ENCODE data around the gene TBK1. TPM values are rescaled to one million over a fixed set of nuclear protein-coding genes. Genes with fewer than 3 reads are reported as not detected.

Gene TBK1
- total RNA-seq, 1 donor = 32.1 TPM

DNA sequence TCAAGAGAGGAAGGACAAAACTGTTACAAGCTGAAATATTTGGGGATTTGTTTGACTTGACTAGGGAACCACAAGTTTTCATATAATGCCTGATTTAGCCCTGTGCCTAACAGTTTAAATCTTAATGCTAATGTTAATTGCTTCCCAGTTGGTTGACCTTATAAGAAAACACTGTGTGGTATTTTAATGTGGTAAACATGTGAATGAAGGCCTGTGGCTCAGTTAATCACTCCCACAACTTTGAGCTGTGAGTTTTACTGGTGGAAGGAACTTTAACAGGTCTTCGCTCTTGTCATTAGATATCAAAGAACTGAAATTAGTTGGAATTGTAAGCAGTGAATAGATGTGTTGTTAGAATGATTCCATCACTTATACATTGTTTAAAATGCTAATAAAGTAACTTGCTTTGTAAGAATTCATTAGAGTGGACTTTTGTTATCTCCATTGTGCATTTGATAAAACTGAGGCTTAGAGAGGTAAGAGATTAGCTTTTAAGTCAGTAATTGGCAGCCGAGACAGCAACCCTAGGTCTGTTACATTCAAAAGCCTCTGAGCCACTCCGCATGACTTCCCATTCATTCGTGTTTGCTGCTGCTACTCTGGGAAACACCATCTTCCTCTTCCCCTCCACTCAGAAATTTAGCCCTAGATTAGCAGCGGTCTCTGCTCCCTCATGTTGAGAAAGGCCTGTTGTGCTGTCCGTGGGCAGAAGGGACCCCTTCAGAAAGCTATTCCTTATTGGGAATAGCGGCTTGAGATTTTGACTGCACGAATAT lies 1.0 kb upstream of the TBK1 start:
- TF ChIP-seq, protein P1, sequence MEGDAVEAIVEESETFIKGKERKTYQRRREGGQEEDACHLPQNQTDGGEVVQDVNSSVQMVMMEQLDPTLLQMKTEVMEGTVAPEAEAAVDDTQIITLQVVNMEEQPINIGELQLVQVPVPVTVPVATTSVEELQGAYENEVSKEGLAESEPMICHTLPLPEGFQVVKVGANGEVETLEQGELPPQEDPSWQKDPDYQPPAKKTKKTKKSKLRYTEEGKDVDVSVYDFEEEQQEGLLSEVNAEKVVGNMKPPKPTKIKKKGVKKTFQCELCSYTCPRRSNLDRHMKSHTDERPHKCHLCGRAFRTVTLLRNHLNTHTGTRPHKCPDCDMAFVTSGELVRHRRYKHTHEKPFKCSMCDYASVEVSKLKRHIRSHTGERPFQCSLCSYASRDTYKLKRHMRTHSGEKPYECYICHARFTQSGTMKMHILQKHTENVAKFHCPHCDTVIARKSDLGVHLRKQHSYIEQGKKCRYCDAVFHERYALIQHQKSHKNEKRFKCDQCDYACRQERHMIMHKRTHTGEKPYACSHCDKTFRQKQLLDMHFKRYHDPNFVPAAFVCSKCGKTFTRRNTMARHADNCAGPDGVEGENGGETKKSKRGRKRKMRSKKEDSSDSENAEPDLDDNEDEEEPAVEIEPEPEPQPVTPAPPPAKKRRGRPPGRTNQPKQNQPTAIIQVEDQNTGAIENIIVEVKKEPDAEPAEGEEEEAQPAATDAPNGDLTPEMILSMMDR (IDR thresholded peaks at IDR 0.05; ENCODE audit: insufficient read depth, low read length) = no peak
- DNase-seq (ENCODE audit: low read depth) = peak; percentile 27

GRCh38 chr12:64452559-64453329 lies 824 bp downstream of the TBK1 start:
- TF ChIP-seq, protein P1 (IDR thresholded peaks at IDR 0.05; ENCODE audit: insufficient read depth, low read length) = no peak
- peak overlapping the region; percentile 92 for H3K4me3 ChIP-seq (ENCODE audit: low read depth, low read length)
- DNase-seq (ENCODE audit: low read depth) = peak; percentile 91

More for the DNA sequence above, 1.0 kb upstream of the TBK1 start:
- H3K4me3 ChIP-seq (ENCODE audit: low read depth, low read length) = peak overlapping the region; percentile 92

- DNase-seq (ENCODE audit: low read depth) = no peak
- no peak overlapping the region for H3K4me3 ChIP-seq (ENCODE audit: low read depth, low read length)
- TF ChIP-seq, protein P1 (IDR thresholded peaks at IDR 0.05; ENCODE audit: insufficient read depth, low read length) = no peak
Measured at GRCh38 chr12:64455506-64455905, 3.6 kb downstream of the TBK1 start.

GRCh38 chr12:64456119-64456518 lies 4.2 kb downstream of the TBK1 start:
- H3K4me3 ChIP-seq (ENCODE audit: low read depth, low read length) = no peak overlapping the region
- no peak for DNase-seq (ENCODE audit: low read depth)
- TF ChIP-seq, protein P1 (IDR thresholded peaks at IDR 0.05; ENCODE audit: insufficient read depth, low read length) = no peak

DNA sequence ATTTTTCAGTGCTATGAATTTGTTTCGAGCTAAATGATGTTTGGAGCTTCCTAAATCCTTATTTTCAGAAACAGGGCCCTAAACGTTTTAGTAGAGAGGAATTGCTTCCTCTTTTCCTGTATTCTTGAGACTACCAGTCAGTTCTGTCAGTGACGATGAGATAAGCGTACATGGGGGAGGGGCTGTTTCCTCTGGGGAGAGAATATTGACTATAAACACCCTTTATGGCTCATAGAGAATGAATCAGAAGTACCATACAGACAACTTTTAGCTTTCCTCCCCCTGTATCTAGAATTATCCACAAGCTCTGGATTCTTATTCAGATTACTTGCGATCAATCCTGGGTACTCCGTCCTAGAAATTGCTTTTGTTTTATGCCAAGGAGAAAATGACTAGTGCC lies 5.1 kb downstream of the TBK1 start:
- DNase-seq (ENCODE audit: low read depth) = no peak
- TF ChIP-seq, protein P1 (IDR thresholded peaks at IDR 0.05; ENCODE audit: insufficient read depth, low read length) = no peak
- H3K4me3 ChIP-seq (ENCODE audit: low read depth, low read length) = no peak overlapping the region

DNA sequence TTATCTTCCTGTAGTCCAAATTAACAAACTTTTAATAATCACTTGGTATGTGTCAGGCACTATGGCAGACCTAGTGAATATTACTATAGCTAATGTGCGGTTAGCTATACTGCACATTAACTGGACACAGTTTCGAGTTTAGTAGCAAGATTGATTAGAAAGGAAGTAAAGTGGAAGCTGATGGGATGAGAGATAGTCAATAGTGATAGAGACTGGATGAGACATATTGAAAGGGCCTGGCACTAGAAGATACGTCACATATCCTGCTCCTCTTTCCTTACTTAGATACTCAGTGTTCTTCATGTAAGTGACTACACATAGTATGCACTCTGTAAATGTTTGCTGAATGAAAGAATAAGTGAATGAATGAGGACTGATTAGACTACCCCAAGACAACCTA lies 5.5 kb downstream of the TBK1 start:
- H3K4me3 ChIP-seq (ENCODE audit: low read depth, low read length) = no peak overlapping the region
- DNase-seq (ENCODE audit: low read depth) = no peak
- TF ChIP-seq, protein P1 (IDR thresholded peaks at IDR 0.05; ENCODE audit: insufficient read depth, low read length) = no peak
